CD4-positive, alpha-beta T cell treated with Interferon alpha-2 for 1 hour (primary cell): ENCODE data around the gene FKBP1A.
"Not testable (repeated sequence)": the region's sequence is repeated elsewhere in the genome, so short reads cannot be mapped to it uniquely, and the experiment has no call there.

Source experiments
- DNase-seq, 2 donors: peaks; one replicate each; pipeline ENCODE4 v3.0.0-alpha.2; 2020 to 2022

Gene FKBP1A

DNA sequence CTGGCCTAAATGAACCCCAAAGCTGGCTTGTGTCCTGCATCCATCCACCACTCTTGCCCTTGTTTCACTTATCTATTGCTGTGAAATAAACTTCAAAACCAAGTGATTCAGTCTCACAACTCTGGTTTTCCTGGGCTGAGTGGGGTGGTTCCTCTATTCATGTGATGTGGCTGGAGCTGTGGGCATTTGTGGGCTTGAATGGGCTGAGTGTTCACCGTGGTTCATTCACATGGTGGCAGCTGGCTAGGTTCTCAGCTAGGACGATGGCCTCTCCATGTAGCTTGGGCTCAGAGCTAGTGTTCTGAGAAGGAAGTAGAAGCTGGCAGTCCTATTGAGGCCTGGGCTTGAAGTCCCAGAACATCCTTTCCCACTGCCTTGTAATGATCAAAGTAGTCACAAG is 30.4 kb downstream of the FKBP1A start:
- DNase-seq: no peak

DNA sequence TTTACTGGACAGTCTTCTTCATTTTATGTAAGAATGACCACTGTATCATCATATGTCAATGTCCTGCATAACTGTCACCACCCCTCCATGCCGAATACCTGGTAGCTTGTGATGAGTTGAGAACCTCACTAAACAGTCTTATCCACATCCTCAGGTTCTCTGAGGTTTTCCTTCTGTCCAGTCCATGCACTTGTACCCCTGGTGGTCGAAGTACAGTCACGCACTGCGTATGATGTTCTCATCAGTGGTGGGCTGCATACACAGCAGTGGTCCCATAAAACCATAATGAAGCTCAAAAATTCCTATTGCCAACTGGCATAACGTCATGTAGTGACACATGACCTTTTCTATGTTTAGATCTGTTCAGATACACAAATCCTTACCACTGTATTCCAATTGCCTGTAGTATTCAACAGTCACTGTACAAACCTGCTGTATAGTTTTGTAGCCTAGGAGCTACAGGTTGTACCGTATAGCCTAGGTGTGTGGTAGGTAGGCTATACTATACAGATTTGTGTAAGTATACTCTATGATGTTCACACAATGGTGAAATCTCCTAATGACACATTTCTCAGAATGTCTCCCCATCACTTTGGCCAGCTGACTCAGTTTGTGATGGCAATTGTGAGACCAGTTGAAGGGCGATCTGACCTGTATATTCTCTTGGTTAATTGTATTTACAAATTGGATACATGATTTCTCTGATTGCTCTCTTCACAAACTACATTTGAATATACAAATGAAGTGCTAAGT is 32.6 kb downstream of the FKBP1A start:
- no peak for DNase-seq

- no peak for DNase-seq
These were observed 34.8 kb downstream of the FKBP1A start for GRCh38 chr20:1357921-1358671.

- DNase-seq: no peak
These were observed 38.9 kb downstream of the FKBP1A start for GRCh38 chr20:1353956-1354355.

GRCh38 chr20:1346315-1346969 is 46.4 kb downstream of the FKBP1A start:
- DNase-seq: no peak

DNA sequence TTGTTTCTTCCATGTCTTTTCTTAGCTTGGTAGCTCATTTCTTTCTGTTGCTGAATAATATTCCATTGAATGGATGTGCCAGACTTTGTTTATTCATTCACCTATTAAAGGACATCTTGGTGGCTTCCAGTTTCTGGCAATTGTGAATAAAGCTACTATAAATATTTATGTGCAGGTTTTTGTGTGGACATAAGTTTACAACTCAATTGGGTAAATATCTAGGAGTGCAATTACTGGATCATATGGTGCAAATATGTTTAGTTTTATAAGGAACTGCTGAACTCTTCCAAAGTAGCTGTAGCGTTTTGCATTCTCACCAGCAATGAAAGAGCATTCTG is 47.1 kb downstream of the FKBP1A start:
- DNase-seq: no peak

GRCh38 chr20:1345030-1345755 is 47.7 kb downstream of the FKBP1A start:
- DNase-seq: no peak

- not testable (repeated sequence) for DNase-seq
These were observed 49.3 kb downstream of the FKBP1A start for GRCh38 chr20:1343446-1344124.

GRCh38 chr20:1341561-1342265 is 51.1 kb downstream of the FKBP1A start:
- no peak for DNase-seq

GRCh38 chr20:1338801-1339200 is 54.1 kb downstream of the FKBP1A start:
- DNase-seq: no peak

DNA sequence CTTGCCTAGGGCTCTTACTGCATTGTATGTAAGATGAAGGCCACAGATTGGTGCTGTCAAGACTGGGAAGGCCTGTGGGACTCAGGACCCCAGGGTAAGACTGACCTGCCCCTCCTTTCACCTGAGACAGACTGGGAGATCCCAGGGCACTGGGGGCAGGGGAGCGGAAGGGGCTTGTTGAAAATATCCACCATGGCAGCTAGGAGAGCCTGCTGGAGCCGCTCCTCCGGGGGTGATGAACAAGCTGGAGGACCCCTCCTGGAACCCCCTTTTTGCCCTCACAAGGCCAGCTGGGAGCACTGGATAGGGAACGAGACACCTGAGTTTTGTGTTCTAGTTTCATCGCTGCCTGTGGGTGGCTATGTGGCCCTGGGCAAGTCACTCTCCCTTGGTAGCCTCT is 54.8 kb downstream of the FKBP1A start:
- no peak for DNase-seq

- DNase-seq: no peak
These were observed 55.4 kb downstream of the FKBP1A start for GRCh38 chr20:1337441-1337840.

DNA sequence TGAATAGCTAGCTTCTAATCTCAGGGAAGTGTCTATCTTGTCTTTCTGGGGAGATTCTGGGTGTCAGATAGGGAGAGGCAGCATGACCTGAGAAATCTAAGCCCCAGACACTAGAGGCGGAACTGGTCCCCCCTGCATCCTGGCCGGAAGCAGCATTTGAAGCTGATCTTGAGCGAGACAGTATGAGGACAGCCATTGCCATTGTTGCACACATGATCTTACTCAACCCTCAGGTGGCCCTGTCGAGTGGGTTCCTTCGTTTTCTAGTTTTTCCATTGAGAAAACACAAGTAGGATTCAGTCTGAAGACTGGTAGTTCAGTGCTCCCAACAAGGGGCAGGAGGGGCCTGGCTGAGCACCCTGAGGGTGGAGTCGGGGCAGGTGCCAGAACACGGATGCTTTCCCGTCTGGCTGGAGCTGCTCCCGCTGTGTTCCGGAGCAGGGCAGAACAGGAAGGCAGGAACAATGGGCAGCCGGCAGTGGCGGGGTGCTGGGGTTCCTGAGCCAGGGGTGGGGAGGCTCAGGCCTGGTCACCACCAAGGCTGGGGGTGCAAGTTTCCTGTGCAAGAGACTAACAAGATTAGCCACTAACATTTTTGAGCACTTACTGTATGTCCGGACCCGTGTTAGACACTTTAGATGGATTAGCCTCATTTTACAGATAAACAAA is 56.0 kb downstream of the FKBP1A start:
- no peak for DNase-seq

GRCh38 chr20:1335961-1336698 is 56.7 kb downstream of the FKBP1A start:
- no peak for DNase-seq

- DNase-seq: no peak
These were observed 58.1 kb downstream of the FKBP1A start for GRCh38 chr20:1334761-1335160.

GRCh38 chr20:1334370-1334731 is 58.5 kb downstream of the FKBP1A start:
- no peak for DNase-seq

DNA sequence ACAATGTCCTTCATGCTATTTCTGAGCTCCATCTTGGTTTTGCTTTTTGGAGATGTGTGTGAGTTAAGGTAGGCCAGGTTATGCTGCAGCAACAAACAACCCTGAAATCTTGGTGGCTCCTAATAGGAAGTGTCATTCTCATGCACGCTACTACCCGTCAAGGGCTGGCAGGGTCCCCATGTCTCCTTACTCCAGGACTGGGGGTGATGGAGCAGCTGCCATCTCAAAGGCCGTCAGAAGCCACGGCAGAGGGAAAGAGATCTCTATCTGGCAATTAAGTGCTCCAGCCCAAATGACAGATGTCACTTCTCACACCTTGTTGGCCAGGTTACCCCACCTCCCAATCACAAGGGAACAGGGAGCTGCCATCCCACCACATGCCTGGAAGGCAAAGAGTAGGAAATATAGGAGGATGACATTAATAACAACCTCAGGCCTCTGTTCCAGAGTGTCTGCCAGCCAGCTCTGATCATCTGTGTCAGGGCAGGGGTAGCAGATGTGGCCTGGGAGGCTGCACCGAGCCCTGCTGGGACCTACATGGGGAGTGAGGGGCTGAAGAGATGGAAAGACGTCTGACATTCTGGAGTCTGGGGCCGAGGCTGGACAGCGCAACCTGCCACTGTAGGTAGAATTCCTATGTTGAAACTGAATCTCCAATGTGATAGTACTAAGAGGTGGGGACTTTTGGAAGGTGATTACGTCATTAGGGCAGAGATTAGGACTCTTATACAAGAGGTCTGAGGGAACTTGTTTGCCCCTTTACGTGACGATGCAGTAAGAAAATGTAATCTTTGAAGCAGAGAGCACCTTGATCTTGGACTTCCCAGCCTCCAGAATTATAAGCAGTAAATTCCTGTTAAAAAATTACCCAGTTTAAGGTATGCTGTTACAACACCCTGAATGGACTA is 59.1 kb downstream of the FKBP1A start:
- DNase-seq: no peak

GRCh38 chr20:1332749-1333300 is 60.0 kb downstream of the FKBP1A start:
- DNase-seq: no peak

GRCh38 chr20:1331801-1332453 is 60.9 kb downstream of the FKBP1A start:
- no peak for DNase-seq
